Loucy (cell line): Measurements from ENCODE around the gene DPF3.

Experiments
- EZH2phosphoT487 ChIP-seq: fragments of 200-600 bp; IDR thresholded peaks from 2 replicates; pipeline ENCODE4 v1.6.1; 2018; ENCODE audit warnings: antibody characterized with exemption, mild to moderate bottlenecking, moderate library complexity, borderline replicate concordance
- TF ChIP-seq, protein P1 (sequence below): fragments of 200-600 bp; sonication (generic); conservative IDR thresholded peaks from 2 replicates; pipeline ENCODE4 v1.5.1; 2014; ENCODE audit warnings: mild to moderate bottlenecking, antibody characterized with exemption, low read length

DNA sequence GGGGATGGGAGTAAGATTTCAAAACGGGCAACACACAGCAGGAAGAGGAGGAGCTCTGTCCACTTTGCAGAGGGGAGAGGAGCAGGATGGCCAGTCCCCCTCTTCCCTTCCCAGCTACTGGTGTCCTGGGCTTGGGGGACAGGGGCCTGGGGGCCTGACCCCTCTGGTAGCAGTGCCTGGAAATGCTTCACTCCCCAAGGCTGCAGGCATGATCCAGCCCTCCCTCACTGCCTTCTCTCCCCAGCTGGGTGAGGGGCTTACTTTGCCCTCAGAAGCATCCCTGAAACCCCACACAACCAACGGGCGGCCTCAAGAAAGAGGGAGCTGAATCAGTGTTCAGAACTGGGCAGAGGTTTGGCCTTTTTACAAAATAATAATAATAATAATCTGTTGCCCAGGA lies 279.5 kb downstream of the DPF3 start:
- TF ChIP-seq, protein P1, sequence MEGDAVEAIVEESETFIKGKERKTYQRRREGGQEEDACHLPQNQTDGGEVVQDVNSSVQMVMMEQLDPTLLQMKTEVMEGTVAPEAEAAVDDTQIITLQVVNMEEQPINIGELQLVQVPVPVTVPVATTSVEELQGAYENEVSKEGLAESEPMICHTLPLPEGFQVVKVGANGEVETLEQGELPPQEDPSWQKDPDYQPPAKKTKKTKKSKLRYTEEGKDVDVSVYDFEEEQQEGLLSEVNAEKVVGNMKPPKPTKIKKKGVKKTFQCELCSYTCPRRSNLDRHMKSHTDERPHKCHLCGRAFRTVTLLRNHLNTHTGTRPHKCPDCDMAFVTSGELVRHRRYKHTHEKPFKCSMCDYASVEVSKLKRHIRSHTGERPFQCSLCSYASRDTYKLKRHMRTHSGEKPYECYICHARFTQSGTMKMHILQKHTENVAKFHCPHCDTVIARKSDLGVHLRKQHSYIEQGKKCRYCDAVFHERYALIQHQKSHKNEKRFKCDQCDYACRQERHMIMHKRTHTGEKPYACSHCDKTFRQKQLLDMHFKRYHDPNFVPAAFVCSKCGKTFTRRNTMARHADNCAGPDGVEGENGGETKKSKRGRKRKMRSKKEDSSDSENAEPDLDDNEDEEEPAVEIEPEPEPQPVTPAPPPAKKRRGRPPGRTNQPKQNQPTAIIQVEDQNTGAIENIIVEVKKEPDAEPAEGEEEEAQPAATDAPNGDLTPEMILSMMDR, result no peak
- TF ChIP-seq EZH2phosphoT487, result no peak
